Muscle of arm (tissue), 12 donors: ENCODE measurements around the gene NRG3. TPM values are rescaled to one million over a fixed set of nuclear protein-coding genes. Genes with fewer than 3 reads are reported as not detected.
"Not testable (repeated sequence)": the region's sequence is repeated elsewhere in the genome, so short reads cannot be mapped to it uniquely, and the experiment has no call there.

ENCODE experiments used
- DNase-seq: peaks from one replicate; pipeline ENCODE4 v3.0.0-alpha.2; 2013
- polyA plus RNA-seq, 12 donors: library from polyadenylated mRNA; unstranded; fragments of 120-200 nt; gene quantifications; one replicate each; pipeline ENCODE4 v1.2.1, GENCODE V29; 2013; ENCODE audit not compliant: insufficient read length in 12 of 12

NRG3 gene
- polyA plus RNA-seq, 12 donors: 0.07 to 2.1 (median 0.31) TPM; not detected in 3

DNA sequence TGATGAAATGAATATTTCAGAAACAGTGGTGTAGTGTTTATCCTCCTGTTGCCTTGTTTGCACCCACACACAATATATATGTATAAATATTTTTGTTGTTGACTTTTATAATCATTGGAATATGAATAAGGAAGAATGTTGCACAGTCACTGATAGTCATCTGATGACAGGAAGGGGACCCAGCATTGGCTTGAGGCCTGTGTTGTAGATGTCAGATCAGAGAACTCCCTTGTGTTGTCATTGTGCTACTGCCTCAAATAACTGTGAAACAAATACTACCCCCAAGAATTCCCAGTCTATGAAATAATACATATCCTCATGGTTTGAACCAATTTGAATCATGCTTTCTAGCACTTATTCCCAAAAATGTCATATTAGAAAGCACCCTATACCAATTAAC is 84.0 kb downstream of the NRG3 start:
- no peak for DNase-seq

GRCh38 chr10:81961451-81962184 is 86.6 kb downstream of the NRG3 start:
- no peak for DNase-seq

DNA sequence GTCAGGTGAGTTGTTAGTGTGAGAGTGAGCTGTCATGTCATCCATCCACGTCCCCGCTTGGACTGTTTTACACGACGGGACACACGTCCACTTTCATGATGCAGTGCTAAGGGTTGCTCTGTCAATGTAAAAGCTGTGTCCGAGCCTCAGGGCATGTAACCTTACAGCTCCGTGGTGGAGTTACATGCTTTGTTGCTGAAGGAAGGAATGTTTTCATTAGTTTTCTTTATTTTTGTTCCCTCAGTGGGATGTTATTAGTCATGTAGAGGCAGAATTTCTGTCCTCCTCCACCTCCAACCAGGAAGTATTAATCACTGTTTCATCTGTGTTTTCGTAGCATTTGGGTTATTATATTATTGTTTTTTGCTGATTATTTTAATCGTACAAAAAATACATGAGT is 88.6 kb downstream of the NRG3 start:
- DNase-seq: no peak

DNA sequence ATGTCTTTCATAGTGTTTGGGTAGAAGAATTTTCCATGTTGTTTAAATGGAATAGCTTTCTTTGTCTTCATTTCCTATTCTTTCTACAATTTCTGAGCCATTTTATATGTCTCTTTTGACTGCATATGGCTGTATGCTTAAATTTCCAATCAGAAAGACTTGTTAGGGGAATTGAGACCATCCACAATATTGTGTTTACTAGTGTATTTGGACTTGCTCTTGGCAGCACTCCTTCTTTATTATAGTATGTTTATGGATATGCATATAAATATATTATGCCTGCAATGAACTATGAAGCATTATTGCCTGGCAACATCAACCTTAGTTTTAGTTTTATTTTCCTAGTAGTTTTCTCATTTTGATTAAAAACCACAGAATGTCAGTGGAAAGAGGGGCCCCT is 92.7 kb downstream of the NRG3 start:
- no peak for DNase-seq

DNA sequence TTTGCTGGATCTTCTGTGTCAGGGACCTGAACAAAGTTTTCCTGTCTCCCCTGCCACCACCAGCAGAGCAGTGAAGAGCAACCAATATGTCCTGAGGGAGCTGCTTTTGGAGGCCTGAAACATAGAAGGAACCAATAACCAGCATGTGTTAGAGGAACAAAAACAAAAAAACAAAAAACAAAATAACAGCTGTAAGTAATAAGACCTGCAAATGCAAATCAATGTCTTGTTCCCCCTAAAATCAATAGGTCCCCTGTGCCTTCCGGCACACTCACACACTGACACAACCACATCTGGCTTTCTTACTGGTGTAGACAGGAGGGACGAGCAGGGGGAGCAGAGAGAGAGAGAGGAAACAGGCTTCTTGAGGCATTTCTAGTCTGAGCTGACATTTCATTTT is 94.1 kb downstream of the NRG3 start:
- DNase-seq: no peak

DNA sequence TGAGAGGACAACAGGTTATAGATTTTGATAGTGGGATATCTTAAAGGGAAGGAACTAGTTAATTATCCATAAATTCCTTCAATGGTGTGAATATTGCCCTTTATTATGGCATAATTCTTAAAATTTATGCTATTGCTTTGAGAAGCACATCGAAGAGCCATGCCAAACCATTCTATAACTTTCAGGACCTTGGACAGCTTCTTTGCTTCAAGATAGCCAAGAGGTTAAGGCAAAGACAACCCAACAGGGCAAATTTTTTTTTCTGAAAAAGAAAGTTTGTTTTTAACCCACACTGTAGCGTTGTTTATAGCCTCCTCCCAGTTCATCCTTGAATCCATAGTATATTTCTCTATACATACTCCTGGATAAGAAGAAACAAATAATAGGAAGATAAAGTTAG is 103.2 kb downstream of the NRG3 start:
- no peak for DNase-seq

DNA sequence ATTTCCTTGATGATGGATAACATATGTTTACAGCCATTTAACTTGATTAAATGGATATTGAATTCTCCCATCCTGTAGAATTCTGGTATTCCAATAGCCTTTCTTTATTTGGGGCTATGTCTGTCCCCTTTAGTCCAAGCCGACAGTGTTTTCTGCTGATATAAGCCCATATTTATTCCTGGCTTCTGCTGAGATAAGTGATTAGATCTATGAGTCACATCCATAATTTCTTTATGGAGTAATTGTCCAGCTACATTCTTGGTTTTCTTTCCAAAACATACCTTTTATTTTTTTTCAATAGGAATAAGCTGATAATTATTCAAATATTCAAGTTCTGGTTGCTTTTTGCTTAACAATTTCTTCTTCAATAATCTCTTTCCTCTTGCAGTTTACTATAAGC is 106.7 kb downstream of the NRG3 start:
- DNase-seq: no peak

GRCh38 chr10:81984428-81984827 is 109.4 kb downstream of the NRG3 start:
- DNase-seq: no peak

GRCh38 chr10:81995254-81995653 is 120.3 kb downstream of the NRG3 start:
- no peak for DNase-seq

DNA sequence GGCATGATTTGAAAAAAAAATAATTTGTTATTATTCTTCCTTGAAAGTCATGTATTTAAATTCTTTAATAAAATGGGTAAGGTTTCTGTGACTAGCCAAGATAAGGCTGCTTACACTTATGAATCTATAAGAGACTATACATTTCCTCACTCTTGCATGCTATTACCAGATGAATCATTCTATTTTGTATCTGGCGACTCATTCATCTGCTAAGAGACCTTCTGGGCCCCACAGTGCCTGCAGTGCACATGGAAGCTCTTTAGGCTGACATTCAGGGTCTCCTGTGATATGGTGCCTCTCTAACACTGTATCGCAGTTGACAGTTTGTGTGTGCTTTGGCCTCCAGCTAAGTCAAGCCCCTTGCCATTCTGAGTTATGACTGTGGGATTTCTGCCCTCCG is 121.9 kb downstream of the NRG3 start:
- no peak for DNase-seq

- DNase-seq: no peak
Observed at GRCh38 chr10:82020999-82021398, 146.0 kb downstream of the NRG3 start.

DNA sequence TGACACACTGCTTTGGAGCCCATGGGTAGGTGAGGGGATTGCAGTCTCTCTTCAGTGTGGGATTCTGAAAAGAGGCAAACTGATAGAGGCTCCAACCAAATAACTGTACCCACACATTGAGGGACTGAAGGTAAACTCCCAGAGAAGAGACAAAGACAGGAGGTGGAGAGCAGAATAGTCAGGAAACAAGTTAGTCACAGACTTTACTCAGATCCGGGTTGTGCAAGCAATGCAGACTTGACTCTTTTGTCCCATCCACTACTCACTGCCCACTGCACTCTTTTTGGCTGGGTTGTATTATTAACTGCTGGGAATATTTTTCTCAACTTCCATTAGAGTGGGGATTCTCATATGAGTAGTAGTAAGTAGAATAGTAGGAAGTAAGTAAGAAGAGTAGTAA is 152.7 kb downstream of the NRG3 start:
- DNase-seq: no peak

DNA sequence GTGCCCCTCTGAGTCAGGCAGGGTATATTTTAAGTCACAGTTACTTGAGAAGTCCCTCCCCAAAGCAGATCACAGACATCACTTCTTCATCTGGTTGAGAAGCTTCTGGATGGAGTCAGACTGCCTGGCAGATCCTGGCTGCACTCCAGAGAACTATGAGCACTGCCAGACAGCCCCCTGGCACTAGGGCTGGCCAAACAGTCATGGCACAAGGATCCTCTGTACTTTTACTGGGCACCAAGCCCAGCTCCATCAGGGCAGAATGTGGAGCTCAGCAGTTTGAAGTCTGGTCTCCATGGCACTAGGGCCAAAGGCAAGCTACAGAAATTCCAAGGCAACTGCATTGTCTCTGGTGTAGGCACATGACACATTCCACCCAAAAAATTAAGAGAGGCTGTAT is 162.1 kb downstream of the NRG3 start:
- no peak for DNase-seq

DNA sequence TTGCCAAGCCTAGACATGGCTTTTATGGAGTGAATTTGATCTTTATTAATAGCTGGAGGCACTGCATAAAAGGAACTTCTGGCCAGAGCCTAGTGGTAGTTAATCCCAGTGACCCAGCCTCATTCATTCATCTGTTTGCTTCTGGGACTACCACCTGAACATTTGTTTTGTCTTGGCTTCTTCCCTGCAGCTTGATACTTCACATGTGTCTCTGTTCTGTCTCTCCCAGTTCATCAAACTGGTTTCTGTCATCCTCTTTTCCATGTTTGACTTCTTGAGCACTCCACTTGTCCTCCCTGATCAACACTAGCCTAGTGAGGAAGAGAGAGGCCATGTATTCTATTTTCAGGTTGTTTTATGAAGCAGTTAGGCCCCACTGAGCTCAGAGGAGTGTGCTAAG is 163.6 kb downstream of the NRG3 start:
- DNase-seq: no peak

DNA sequence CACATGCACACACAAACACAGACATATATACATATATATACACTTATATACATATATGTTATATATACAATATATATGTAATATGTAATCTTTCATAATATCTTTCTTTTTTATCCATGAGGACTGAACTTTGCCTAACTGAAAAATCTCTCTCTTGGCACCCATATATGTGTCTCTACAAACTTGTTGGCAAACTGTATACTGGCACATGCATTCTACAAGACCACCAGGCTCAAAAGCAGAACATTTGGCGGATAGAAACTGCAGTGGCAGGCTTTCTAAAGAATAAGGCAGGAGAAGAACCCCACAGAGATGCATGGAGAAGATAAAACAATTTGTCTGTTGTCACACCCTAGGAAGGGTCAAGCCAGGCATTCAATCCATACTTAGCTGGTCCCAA is 165.3 kb downstream of the NRG3 start:
- no peak for DNase-seq

GRCh38 chr10:82041018-82041417 is 166.0 kb downstream of the NRG3 start:
- no peak for DNase-seq

- DNase-seq: no peak
Observed at GRCh38 chr10:82056391-82056790, 181.4 kb downstream of the NRG3 start.

- DNase-seq: not testable (repeated sequence)
Observed at GRCh38 chr10:82067192-82067591, 192.2 kb downstream of the NRG3 start.

DNA sequence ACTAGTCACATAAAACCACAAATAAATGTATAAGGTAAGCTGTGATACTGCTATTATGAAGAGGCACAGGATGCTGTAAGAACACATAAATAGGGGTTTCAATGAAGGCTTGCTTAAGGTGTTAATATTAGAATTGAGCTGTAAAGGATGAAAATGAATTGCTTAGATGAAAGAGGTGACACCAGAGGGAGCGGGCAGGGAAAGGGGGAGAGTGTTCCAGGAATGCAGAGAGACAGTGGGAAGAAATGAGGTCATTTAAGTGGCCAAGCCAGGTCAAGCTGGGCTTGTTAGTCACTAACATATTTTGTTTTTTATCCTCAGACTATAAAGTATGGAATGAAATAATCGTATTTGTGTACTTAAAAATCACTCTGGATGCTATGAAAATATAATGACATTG is 193.5 kb downstream of the NRG3 start:
- DNase-seq: no peak

- DNase-seq: no peak
Observed at GRCh38 chr10:82071231-82071630, 196.2 kb downstream of the NRG3 start.

- DNase-seq: no peak
Observed at GRCh38 chr10:82072124-82072523, 197.1 kb downstream of the NRG3 start.

GRCh38 chr10:82075605-82076004 is 200.6 kb downstream of the NRG3 start:
- DNase-seq: no peak

DNA sequence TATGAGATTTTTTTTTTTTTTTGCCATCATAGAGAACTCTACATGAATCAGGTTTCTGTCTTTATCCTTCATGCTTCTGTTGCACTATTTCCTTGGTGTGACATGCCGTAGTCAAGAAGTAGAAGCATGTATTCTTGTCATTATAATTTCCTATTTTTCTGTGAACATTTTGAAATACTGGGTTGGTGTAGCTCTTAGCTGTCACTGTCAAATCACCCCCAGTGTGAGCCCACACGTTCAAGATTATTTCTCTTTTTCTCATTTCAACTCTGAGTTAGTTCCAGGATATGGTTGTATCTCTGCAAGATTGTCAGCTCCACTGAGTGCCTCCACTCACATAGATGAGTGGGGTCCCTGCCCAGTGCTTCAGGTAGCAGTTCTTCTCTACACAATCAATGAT is 209.5 kb downstream of the NRG3 start:
- no peak for DNase-seq

- DNase-seq: no peak
Observed at GRCh38 chr10:82084904-82085303, 209.9 kb downstream of the NRG3 start.
